Measurements from ENCODE around the gene RAB28.

RAB28 gene

GRCh38 chr4:13367691-13368090, 116.4 kb downstream of the RAB28 start:
- no peak for DNase-seq

- DNase-seq: no peak
Observed at GRCh38 chr4:13367244-13367643, 116.9 kb downstream of the RAB28 start.

GRCh38 chr4:13365195-13365594, 118.9 kb downstream of the RAB28 start:
- no peak for DNase-seq

GRCh38 chr4:13364653-13365052, 119.5 kb downstream of the RAB28 start:
- DNase-seq: peak; percentile 1

GRCh38 chr4:13364172-13364571, 120.0 kb downstream of the RAB28 start:
- peak; percentile 28 for DNase-seq

- DNase-seq: no peak
Observed at GRCh38 chr4:13359809-13360208, 124.3 kb downstream of the RAB28 start.

DNA sequence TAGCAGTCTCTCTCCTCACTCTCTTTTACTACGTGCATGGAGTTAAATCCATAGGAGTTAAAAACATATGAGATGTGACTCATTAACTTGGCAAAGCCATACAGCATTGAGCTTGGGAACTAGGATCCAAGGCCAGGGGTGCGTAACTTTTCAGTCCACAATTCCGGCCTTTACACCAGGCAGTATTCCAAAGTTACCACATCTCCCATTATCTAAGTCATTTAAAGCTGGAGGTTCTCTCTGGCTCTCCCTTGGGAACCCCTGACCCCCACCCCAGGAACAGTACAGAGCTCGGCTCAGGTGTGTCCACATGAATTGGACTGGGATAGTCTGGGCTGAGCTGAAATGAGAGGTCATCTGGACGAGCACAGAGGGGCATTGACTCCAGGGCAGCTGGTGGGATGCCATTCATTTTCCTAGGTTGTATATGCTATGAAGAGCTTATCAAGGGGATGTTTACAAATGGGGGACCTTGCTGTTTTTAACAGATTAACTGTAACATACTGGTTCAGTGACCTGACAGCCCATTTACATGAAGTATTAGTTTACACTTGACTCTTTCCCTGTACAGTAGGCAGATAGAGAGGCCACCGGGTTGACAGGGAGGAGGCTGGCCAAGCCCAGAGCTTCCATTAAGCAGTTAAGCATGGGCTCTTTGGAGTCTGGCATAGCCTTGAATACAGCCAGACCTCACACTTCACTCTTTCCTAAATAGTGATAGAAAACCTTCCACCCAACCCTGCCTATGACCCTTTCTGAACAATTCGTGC, 128.8 kb downstream of the RAB28 start:
- no peak for DNase-seq

GRCh38 chr4:13349096-13349495, 135.0 kb downstream of the RAB28 start:
- no peak for DNase-seq

GRCh38 chr4:13348216-13348615, 135.9 kb downstream of the RAB28 start:
- no peak for DNase-seq

- DNase-seq: no peak
Observed at GRCh38 chr4:13347517-13348125, 136.5 kb downstream of the RAB28 start.

GRCh38 chr4:13344216-13344615, 139.9 kb downstream of the RAB28 start:
- no peak for DNase-seq

DNA sequence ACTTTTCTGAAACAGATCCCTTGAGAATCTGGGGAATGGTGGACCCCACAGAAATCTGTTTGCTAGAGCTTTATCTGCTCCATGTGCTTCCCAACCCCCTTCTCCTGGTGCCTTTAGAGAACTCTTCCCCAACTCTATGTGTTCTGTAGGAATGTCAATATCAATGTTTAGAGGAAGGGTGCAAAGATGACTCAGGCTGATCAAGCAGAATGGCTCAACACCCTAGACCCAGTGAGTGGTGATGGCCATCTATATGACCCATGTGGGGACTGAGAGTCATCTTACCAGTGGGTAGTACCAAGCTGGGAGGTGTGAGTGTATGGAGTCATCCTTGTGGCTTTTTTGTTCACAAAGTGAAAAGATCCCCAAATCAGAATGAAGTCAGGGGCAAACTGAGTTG, 143.5 kb downstream of the RAB28 start:
- no peak for DNase-seq

- DNase-seq: no peak
Observed at GRCh38 chr4:13331827-13332226, 152.3 kb downstream of the RAB28 start.

- no peak for DNase-seq
Observed at GRCh38 chr4:13329963-13330362, 154.2 kb downstream of the RAB28 start.

DNA sequence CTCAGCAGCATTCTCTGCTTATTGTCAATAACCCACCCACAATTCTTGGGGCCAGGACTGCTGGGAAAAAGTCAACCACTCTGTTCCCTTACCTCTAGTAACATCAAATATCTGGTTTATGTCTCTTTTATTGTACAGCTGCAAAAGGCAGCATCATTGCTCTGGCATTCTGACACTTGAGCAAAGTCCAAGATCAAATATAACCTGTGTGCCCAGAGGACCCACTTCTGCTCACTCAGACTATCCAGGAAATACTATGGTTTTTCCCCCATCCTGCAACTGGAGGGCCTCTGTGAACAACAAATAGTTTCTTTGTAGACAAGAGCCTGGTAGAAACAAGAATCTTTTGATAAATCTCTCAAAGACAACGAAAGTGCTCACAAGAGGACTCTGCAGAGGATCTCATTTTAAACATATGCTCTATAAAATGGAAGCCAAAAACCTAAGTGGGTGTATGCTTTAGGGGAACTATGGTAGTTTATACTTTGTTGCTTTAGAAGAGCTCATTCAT, 154.7 kb downstream of the RAB28 start:
- DNase-seq: no peak

DNA sequence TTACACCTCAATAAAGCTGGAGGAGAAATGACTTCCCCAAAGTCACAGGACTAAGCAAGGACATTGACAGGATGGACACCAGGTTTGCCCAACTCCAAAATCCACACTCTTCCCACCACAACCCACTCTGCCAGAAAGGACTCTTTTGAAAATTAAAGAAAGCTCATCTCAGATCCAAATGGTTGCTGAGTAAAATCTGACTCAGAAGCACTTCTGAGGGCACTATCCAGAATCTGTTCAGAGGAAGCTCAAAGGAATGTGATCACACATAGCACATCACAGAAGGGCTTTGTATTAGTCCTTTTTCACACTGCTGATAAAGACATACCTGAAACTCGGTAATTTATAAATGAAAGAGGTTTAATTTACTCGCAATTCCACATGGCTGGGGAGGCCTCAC, 155.5 kb downstream of the RAB28 start:
- no peak for DNase-seq

- DNase-seq: no peak
Observed at GRCh38 chr4:13327991-13328390, 156.1 kb downstream of the RAB28 start.

DNA sequence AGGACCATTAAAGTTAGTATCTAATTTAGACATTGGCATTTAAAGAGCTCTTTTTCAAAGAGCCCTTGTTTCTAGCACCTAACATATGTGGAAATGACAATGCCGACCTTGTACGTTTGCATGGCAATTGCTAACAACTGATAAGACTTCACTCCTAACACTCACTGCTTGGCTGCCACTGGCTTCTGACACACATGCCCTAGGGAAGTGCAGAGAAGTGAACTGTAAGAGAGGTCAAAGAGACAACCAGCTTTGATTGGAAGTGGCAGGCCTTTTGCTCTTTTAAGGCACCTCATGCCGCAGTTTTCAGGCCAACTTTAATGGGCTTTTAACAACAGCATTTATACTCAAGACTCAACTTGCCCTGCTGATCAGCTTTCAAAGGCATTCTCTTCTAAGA, 158.4 kb downstream of the RAB28 start:
- DNase-seq: no peak

- DNase-seq: no peak
Observed at GRCh38 chr4:13323921-13324320, 160.2 kb downstream of the RAB28 start.

DNA sequence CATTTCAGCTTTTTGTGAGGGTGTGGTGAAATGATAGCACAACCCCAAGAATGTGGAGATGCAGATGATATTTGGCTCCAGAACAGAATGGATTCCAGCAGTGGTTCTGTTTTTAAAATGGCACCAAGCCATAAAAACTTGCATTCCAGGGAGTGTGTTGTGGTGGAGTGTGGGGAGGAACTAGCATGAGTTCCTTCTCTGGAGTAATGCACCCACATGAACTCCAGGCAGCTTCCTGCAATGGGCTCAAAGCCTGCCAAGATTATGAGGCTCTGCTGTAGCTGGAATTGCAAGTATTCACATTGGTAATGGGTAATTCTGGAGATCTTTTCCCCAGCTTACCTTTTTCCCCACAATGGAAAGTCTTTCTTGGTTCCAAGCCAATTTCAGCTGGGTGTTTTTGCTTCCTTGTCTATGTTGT, 161.4 kb downstream of the RAB28 start:
- no peak for DNase-seq
